ENCODE data around the gene TLCD5.

DNA sequence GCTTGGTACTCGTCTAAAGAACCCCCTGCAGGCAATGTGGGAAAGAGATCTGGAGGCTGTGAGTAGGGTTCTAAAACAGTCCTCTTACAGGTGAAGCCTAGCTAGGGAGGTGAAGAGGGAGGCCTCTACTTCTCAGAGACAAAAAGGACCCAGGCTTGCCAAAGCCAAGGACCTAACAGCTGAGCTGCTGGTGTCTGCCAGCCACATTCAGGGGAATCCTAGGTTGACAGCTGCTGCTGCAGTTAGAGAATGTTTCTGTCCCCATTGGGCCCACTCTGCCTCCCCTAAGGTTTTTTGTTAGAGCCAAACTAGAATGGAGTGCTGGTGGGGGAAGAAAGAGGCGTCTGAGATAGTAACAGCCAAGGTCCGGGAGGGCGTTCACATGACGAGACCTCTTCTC, 26.6 kb upstream of the TLCD5 start:
- TF ChIP-seq, protein P1, sequence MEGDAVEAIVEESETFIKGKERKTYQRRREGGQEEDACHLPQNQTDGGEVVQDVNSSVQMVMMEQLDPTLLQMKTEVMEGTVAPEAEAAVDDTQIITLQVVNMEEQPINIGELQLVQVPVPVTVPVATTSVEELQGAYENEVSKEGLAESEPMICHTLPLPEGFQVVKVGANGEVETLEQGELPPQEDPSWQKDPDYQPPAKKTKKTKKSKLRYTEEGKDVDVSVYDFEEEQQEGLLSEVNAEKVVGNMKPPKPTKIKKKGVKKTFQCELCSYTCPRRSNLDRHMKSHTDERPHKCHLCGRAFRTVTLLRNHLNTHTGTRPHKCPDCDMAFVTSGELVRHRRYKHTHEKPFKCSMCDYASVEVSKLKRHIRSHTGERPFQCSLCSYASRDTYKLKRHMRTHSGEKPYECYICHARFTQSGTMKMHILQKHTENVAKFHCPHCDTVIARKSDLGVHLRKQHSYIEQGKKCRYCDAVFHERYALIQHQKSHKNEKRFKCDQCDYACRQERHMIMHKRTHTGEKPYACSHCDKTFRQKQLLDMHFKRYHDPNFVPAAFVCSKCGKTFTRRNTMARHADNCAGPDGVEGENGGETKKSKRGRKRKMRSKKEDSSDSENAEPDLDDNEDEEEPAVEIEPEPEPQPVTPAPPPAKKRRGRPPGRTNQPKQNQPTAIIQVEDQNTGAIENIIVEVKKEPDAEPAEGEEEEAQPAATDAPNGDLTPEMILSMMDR (IDR thresholded peaks at IDR 0.05), result no peak
- TF ChIP-seq POLR2A (IDR thresholded peaks at IDR 0.05), result no peak
